K562 (cell line): ENCODE data around the gene NABP2. TPM values are rescaled to one million over a fixed set of nuclear protein-coding genes. Genes with fewer than 3 reads are reported as not detected.

Source experiments
- ARNT ChIP-seq, 2 experiments: fragments of 450-650 bp; IDR thresholded peaks; 2 replicates each; pipeline ENCODE4 v1.6.1; 2016; ENCODE audit warnings: mild to moderate bottlenecking in 1 of 2
- DPF2 ChIP-seq: fragments of 450-650 bp; IDR thresholded peaks from 2 replicates; pipeline ENCODE4 v1.6.1; 2016
- EP300 ChIP-seq: IDR thresholded peaks from 2 replicates; pipeline ENCODE4 v1.6.1; 2012; ENCODE audit warnings: low read length, improper control_type of control experiment
- GTF2F1 ChIP-seq: IDR thresholded peaks from 2 replicates; pipeline ENCODE4 v1.6.1; 2011; ENCODE audit warnings: low read depth, low read length, improper control_type of control experiment
- HDAC1 ChIP-seq, 2 experiments: fragments of 450-650 bp; IDR thresholded peaks; 2 replicates each; pipeline ENCODE4 v1.6.1; 2016 to 2017; ENCODE audit warnings: inconsistent platforms in 1 of 2, mild to moderate bottlenecking in 1 of 2, moderate library complexity in 1 of 2
- HDAC8 ChIP-seq: fragments of 450-650 bp; IDR thresholded peaks from 2 replicates; pipeline ENCODE4 v1.6.1; 2016; ENCODE audit warnings: mild to moderate bottlenecking, missing genetic modification characterization, moderate library complexity, missing compliant biosample characterization
- KHSRP ChIP-seq: fragments of 450-650 bp; IDR thresholded peaks from 2 replicates; pipeline ENCODE4 v1.6.1; 2017
- NBN ChIP-seq: fragments of 450-650 bp; IDR thresholded peaks from 2 replicates; pipeline ENCODE4 v1.6.1; 2016; ENCODE audit warnings: low read depth, mild to moderate bottlenecking
- NR2C2 ChIP-seq, 2 experiments: fragments of 200-800 bp in 1 of 2; sonication (Bioruptor generic) in 1 of 2; sonication (generic) in 1 of 2; formaldehyde crosslinking in 1 of 2; IDR thresholded peaks; 2 replicates each; pipeline versions ENCODE4 v1.6.1 to v1.8.0; 2016 to 2022; ENCODE audit warnings: mild to moderate bottlenecking in 1 of 2, missing compliant biosample characterization in 1 of 2, missing genetic modification characterization in 1 of 2, missing genetic modification reagents in 1 of 2
- PATZ1 ChIP-seq: fragments of 250-450 bp; sonication (Bioruptor Pico); IDR thresholded peaks from 2 replicates; pipeline ENCODE4 v1.5.0; 2020; ENCODE audit warnings: mild to moderate bottlenecking, borderline replicate concordance
- PTRF ChIP-seq: fragments of 450-650 bp; IDR thresholded peaks from 2 replicates; pipeline ENCODE4 v1.6.1; 2016; ENCODE audit warnings: mild to moderate bottlenecking, missing genetic modification characterization, missing compliant biosample characterization
- SAP30 ChIP-seq: fragments of 200-600 bp; sonication (generic); IDR thresholded peaks from 2 replicates; pipeline ENCODE4 v1.6.1; 2012; ENCODE audit warnings: borderline replicate concordance, low read depth, mild to moderate bottlenecking, moderate library complexity, low read length, control low read depth, inconsistent platforms; ENCODE audit not compliant: insufficient read depth, poor library complexity, severe bottlenecking
- STAG1 ChIP-seq: sonication (generic); formaldehyde crosslinking; IDR thresholded peaks from 2 replicates; pipeline ENCODE4 v1.5.0; 2020; ENCODE audit warnings: missing genetic modification reagents, borderline replicate concordance
- U2AF1 ChIP-seq: fragments of 200-400 bp; formaldehyde crosslinking; optimal IDR thresholded peaks from 2 replicates; pipeline ENCODE3; 2017; ENCODE audit warnings: mild to moderate bottlenecking, low read depth, low read length, moderate library complexity
- YY1 ChIP-seq, 3 experiments: IDR thresholded peaks; 2 replicates each; pipeline ENCODE4 v1.6.1; 2011; ENCODE audit warnings: low read length in 2 of 3, mild to moderate bottlenecking in 2 of 3, moderate library complexity in 2 of 3, borderline replicate concordance in 1 of 3, control low read depth in 1 of 3, low read depth in 1 of 3; ENCODE audit not compliant: insufficient read depth in 3 of 3, insufficient replicate concordance in 2 of 3, control insufficient read depth in 1 of 3, insufficient read length in 1 of 3; ENCODE audit errors: extremely low read depth in 1 of 3
- ZBTB8A ChIP-seq: fragments of 450-650 bp; IDR thresholded peaks from 2 replicates; pipeline ENCODE4 v1.6.1; 2018; ENCODE audit warnings: mild to moderate bottlenecking, moderate library complexity; ENCODE audit not compliant: partially characterized antibody
- ZNF23 ChIP-seq: fragments of 250-450 bp; sonication (Bioruptor Pico); IDR thresholded peaks from 2 replicates; pipeline ENCODE4 v1.4.0; 2020; ENCODE audit warnings: mild to moderate bottlenecking
- ZNF561 ChIP-seq: fragments of 450-650 bp; formaldehyde crosslinking; conservative IDR thresholded peaks from 2 replicates; pipeline ENCODE4 v1.4.0; 2020; ENCODE audit warnings: mild to moderate bottlenecking, moderate library complexity
- polyA plus RNA-seq, 8 experiments: library from polyadenylated mRNA; depleted of rRNA in 4 of 8; stranded (reverse) in 5 of 8; unstranded in 3 of 8; fragments of >200 nt; fragmentation: Nextera tagmentation in 2 of 8; fragmentation: Illumina TruSeq in 1 of 8; extraction: Ambion mirVana in 2 of 8; extraction: Trizol in 1 of 8; gene quantifications; 2 replicates each; pipeline versions ENCODE4 v1.2.1 to v1.2.3, GENCODE V29; 2011 to 2014; ENCODE audit warnings: inconsistent platforms in 1 of 8, missing spikeins in 1 of 8
- total RNA-seq, 7 experiments: library from RNA; depleted of rRNA in 6 of 7; stranded (reverse); fragments of >200 nt in 6 of 7; fragmentation: Illumina TruSeq in 2 of 7; extraction: Trizol in 2 of 7; gene quantifications; 2 replicates each; pipeline versions ENCODE4 v1.2.1 to v1.2.3, GENCODE V29; 2011 to 2021; ENCODE audit warnings: low replicate concordance in 1 of 7
- TF ChIP-seq, protein P1 (sequence below): fragments of 250-450 bp; sonication (Bioruptor Pico); IDR thresholded peaks from 2 replicates; pipeline ENCODE4 v1.5.0; 2021

NABP2 gene
- total and polyA plus RNA-seq, 9 of the 15 experiments (the other 6 are each of a cell fraction or from before 2014, with no cell fraction given), result 11.3 to 60.6 (median 43.5) TPM

DNA sequence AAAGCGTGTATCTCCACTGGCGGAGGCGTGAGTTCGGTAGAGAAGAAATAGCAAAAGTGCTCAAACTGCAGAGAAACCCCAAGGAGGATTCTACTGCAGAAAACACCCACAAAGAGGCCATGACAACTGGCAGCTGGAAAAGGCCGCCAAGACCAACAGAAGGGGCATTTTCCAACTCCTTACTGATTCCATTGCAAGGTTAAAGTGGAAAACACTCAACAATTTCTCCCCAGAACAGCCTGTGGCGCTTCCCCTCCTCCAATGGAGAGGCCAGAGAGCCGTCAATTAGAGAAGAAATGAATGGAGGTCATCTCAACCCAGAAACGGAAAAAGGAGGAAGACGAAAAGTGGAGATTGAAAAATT is 34.7 kb downstream of the NABP2 start (continued):
- TF ChIP-seq YY1 (IDR thresholded peaks at IDR 0.05; ENCODE audit: borderline replicate concordance in 1 of 3, control insufficient read depth in 1 of 3, extremely low read depth in 1 of 3, insufficient read depth in 3 of 3, insufficient read length in 1 of 3, insufficient replicate concordance in 2 of 3, low read depth in 1 of 3, low read length in 2 of 3) (peak in 1 of 3 experiments; percentile 38), NR2C2 (CRISPR knock-in tag; IDR thresholded peaks at IDR 0.05) (no peak), NR2C2 (tag; IDR thresholded peaks at IDR 0.05) (no peak), NBN (no peak), PTRF (tag) (no peak), EP300 (no peak), SAP30 (no peak), HDAC1 (IDR thresholded peaks at IDR 0.05) (0 out of 4 replicates have a peak, but pooled peaks of 1 of the 2 experiments have one; percentile 22), DPF2 (peak; percentile 44; the same call in 1 of the 2 replicates), ZNF561 (CRISPR knock-in tag) (no peak), ZNF23 (no peak), STAG1 (CRISPR knock-in tag) (no peak), HDAC8 (tag) (no peak), GTF2F1 (no peak), U2AF1 (no peak), PATZ1 (CRISPR knock-in tag) (0 out of 2 replicates have a peak, but pooled peaks have one; percentile 15), KHSRP (no peak), ZBTB8A (no peak), ARNT (IDR thresholded peaks at IDR 0.05) (0 out of 4 replicates have a peak, but pooled peaks of 1 of the 2 experiments have one; percentile 14)
- TF ChIP-seq, protein P1, sequence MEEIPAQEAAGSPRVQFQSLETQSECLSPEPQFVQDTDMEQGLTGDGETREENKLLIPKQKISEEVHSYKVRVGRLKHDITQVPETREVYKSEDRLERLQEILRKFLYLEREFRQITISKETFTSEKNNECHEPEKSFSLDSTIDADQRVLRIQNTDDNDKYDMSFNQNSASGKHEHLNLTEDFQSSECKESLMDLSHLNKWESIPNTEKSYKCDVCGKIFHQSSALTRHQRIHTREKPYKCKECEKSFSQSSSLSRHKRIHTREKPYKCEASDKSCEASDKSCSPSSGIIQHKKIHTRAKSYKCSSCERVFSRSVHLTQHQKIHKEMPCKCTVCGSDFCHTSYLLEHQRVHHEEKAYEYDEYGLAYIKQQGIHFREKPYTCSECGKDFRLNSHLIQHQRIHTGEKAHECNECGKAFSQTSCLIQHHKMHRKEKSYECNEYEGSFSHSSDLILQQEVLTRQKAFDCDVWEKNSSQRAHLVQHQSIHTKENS (CRISPR knock-in tag), result no peak
